SU-DHL-6 (cell line): ENCODE results near the gene USP6.

Experiments
- EZH2phosphoT487 ChIP-seq: fragments of 200-600 bp; sonication (generic), shearing (Covaris generic); conservative IDR thresholded peaks from 2 replicates; pipeline ENCODE4 v1.6.1; 2018; ENCODE audit warnings: mild to moderate bottlenecking, antibody characterized with exemption, low read length, moderate library complexity, mixed read lengths
- TF ChIP-seq, protein P1 (sequence below): fragments of 200-600 bp; sonication (generic); IDR thresholded peaks from one replicate; pipeline ENCODE4 v1.5.1; 2017; ENCODE audit warnings: antibody characterized with exemption, mild to moderate bottlenecking, low read length, moderate library complexity; ENCODE audit not compliant: insufficient read depth, poor library complexity, severe bottlenecking

DNA sequence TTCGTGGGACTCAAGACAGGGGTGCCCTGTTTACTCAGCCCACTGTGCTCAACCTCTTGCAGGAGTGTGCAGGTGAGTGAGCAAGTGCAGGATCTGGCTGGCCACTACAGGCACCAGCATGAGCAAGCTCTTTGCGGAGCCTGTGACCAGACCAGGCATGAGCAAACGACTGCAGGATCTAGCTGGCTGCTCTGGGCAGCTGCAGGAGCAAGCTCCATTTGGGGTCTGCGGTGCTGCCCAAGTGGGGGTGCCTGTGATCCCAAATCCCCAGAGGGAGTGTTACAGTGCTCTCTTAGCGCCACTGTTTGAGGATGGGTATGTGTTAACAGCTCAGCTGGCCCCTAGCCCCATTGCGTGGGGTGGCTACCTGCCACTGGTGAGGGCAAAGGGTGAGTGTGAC is 2.4 kb downstream of the USP6 start:
- TF ChIP-seq, protein P1, sequence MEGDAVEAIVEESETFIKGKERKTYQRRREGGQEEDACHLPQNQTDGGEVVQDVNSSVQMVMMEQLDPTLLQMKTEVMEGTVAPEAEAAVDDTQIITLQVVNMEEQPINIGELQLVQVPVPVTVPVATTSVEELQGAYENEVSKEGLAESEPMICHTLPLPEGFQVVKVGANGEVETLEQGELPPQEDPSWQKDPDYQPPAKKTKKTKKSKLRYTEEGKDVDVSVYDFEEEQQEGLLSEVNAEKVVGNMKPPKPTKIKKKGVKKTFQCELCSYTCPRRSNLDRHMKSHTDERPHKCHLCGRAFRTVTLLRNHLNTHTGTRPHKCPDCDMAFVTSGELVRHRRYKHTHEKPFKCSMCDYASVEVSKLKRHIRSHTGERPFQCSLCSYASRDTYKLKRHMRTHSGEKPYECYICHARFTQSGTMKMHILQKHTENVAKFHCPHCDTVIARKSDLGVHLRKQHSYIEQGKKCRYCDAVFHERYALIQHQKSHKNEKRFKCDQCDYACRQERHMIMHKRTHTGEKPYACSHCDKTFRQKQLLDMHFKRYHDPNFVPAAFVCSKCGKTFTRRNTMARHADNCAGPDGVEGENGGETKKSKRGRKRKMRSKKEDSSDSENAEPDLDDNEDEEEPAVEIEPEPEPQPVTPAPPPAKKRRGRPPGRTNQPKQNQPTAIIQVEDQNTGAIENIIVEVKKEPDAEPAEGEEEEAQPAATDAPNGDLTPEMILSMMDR = no peak
- no peak for TF ChIP-seq EZH2phosphoT487
